HG03097 (cell line): Measurements from ENCODE around the gene CMTM5.
"Not testable (repeated sequence)": the region's sequence is repeated elsewhere in the genome, so short reads cannot be mapped to it uniquely, and the experiment has no call there.

ENCODE experiments used
- ATAC-seq: cut with Tn5 transposase; IDR thresholded peaks from one replicate; pipeline ENCODE4 v1.9.1; 2021; ENCODE audit not compliant: unreplicated experiment, low FRiP score

Gene CMTM5

GRCh38 chr14:23377573-23378563 is 1.0 kb downstream of the CMTM5 start:
- no peak for ATAC-seq

- no peak for ATAC-seq
These were observed 1.9 kb downstream of the CMTM5 start for GRCh38 chr14:23378612-23379220.

GRCh38 chr14:23379366-23380196 is 2.7 kb downstream of the CMTM5 start:
- no peak for ATAC-seq

DNA sequence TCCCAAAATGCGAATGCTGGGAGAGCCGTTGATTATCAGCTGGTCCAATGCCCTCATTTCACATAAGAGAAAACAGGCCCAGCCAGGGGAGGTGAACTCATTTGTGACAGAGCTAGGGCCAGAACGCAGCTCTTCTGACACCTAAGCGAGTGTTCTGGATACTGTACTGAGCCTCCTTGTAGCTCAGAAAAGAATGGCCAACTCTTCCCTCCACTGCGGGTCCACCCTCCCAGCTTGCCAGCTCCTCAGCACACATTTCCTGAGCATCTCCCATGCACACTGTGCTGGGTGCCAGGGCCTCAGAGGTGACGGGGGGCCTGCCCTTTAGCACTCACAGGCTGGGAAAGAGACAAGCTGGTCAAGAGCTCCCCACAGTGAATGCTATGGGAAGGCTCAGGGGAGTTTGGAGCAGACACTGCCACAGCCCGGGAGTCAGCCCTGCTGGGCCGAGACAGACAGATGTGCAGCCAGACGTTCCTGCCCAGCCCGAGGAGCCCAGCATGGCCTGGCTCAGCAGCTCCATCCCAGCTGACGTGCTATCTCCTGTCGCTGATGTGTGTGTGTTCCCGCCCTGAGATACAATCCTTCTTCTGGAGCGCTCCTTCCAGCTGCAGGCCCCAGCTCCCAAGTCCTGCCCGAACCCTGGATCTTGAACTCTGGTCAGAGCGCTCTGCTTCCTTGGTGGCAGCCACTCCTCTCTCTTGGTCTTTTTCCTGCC is 3.5 kb downstream of the CMTM5 start:
- no peak for ATAC-seq

GRCh38 chr14:23380976-23381375 is 4.1 kb downstream of the CMTM5 start:
- no peak for ATAC-seq

- no peak for ATAC-seq
These were observed 5.0 kb downstream of the CMTM5 start for GRCh38 chr14:23381871-23382270.

DNA sequence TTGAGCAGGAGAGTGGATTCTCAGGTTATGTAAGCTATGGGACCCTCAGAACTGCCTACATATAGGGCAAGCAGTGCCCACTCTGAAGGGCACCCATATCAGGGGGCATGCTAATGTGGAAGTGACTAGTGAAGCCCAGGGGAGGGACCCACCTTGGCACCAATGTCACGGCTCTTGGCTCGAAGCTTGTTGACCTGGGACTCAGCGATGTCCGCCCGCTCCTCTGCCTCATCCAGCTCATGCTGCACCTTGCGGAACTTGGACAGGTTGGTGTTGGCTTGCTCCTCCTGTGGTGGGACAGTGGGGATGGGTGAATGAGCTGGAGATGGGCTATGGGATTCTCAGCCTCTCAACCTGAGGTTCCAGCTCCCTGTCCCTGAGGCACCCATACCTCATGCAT is 5.4 kb downstream of the CMTM5 start:
- ATAC-seq = no peak

GRCh38 chr14:23382731-23383440 is 6.0 kb downstream of the CMTM5 start:
- ATAC-seq = no peak

- ATAC-seq = no peak
These were observed 7.7 kb downstream of the CMTM5 start for GRCh38 chr14:23384364-23385080.

GRCh38 chr14:23385244-23385641 is 8.4 kb downstream of the CMTM5 start:
- no peak for ATAC-seq

DNA sequence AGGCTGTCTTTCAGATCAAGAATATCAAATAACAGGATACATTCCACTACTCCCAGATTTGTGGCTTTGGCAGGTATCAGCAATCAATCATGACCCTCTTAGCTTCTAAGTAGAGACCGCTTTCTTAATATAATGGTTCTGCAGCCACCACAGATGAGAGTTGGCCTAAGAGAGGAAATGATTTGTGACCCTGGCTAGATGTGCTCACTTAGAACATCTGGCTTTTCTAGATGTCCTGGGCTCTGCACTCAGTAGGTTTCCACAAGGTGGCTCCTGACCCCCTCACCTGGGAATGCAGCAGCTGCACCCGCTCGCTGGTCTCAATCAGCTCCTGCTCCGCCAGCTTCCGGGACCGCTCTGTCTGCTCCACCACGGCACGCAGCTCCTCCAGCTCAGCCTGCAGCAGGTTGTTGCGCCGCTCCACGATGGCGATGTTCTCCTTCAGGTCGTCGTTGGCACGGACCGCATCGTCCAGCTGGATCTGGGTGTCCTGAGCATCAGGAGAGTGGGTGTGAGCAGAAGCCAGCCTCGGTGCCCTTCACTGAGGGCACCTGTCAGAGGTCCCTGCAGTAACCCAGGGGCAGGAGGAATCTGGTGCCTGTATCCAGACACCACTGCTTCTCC is 8.9 kb downstream of the CMTM5 start:
- ATAC-seq = no peak

- not testable (repeated sequence) for ATAC-seq
These were observed 9.4 kb downstream of the CMTM5 start for GRCh38 chr14:23386266-23386657.

DNA sequence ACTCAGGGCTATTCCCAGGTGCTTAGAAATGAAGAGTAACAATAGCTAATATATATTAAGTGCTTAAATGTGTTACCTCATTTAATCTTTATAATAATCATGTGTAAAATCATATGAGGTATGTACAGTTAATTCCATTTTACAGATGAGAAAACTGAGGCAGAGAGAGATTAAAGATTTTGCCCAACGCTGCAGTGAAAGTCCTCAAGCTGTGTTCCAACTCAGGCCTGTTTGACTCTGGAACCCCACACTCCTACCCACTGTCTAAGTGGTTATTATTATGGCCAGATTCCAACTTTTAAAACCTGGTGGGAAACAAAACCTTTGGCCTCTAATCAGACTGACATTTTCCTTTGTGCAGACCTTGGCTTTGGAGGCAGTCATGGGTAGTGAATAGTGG is 10.2 kb downstream of the CMTM5 start:
- no peak for ATAC-seq

- ATAC-seq = no peak
These were observed 11.4 kb downstream of the CMTM5 start for GRCh38 chr14:23387916-23388882.

- no peak for ATAC-seq
These were observed 12.2 kb downstream of the CMTM5 start for GRCh38 chr14:23388996-23389395.

GRCh38 chr14:23389396-23389795 is 12.6 kb downstream of the CMTM5 start:
- no peak for ATAC-seq

- ATAC-seq = not testable (repeated sequence)
These were observed 13.0 kb downstream of the CMTM5 start for GRCh38 chr14:23389871-23390270.

DNA sequence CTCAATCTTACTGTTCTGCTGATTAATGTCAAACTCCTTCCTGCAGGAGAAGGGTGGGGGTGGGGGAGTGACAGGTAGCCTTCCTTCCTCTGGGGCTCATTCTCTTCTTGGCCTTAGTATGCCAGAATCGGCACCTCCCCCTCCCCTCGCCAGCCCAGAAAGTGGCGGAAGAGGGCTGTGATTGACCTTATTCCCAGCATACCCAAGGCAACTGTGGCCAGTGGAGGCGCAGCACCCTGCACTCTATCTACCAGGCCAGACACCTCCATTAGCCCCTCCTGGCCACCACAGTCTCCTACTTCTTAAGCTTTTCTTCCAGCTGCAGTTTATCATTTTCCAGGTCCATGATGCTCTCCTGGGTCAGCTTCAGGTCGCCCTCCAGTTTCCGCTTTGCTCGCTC is 15.8 kb downstream of the CMTM5 start:
- no peak for ATAC-seq
